MCF 10A (cell line): Measurements from ENCODE around the gene URGCP. TPM values are rescaled to one million over a fixed set of nuclear protein-coding genes. Genes with fewer than 3 reads are reported as not detected.

Experiments used
- BruUV-seq: library from RNA; stranded (reverse); fragments of 400-500 nt; replicated peaks from 2 replicates; lab custom pipeline; 2021; lab: Mats Ljungman, UMichigan
- CTCF ChIA-PET: fragments of 300-600 bp; sonication (Branson Sonifier 250); formaldehyde crosslinking; extraction: SDS; loops from one replicate; lab custom pipeline; 2021; ENCODE audit warnings: antibody characterized with exemption, inconsistent platforms; lab: Yijun Ruan, JAX
- POLR2A ChIA-PET: fragments of 300-600, 350-650 bp; sonication (Branson Sonifier 250); formaldehyde crosslinking; extraction: SDS; loops from one replicate; lab custom pipeline; 2020; ENCODE audit warnings: antibody characterized with exemption, inconsistent platforms; lab: Yijun Ruan, JAX
- DNase-seq: peaks from one replicate; pipeline ENCODE4 v3.0.0-alpha.2; 2018; ENCODE audit not compliant: unreplicated experiment
- H3K27ac Mint-ChIP-seq: one replicate; pipeline ENCODE4 v1.8.0; 2022; ENCODE audit warnings: mild to moderate bottlenecking, low read depth, mixed read lengths; ENCODE audit not compliant: unreplicated experiment
- H3K27me3 Mint-ChIP-seq: one replicate; pipeline ENCODE4 v1.8.0; 2022; ENCODE audit warnings: mixed read lengths; ENCODE audit not compliant: insufficient read depth, unreplicated experiment
- H3K36me3 Mint-ChIP-seq: one replicate; pipeline ENCODE4 v1.8.0; 2022; ENCODE audit warnings: mild to moderate bottlenecking, moderate library complexity, mixed read lengths; ENCODE audit not compliant: insufficient read depth, unreplicated experiment
- H3K4me1 Mint-ChIP-seq: one replicate; pipeline ENCODE4 v1.8.0; 2022; ENCODE audit warnings: mixed read lengths; ENCODE audit not compliant: insufficient read depth, unreplicated experiment
- H3K4me3 Mint-ChIP-seq: one replicate; pipeline ENCODE4 v1.8.0; 2022; ENCODE audit warnings: mild to moderate bottlenecking, moderate library complexity, mixed read lengths; ENCODE audit not compliant: unreplicated experiment
- H3K9me3 Mint-ChIP-seq: one replicate; pipeline ENCODE4 v1.8.0; 2022; ENCODE audit warnings: mixed read lengths; ENCODE audit not compliant: unreplicated experiment
- intact Hi-C: fragments of 100-400 bp; cut with micrococcal nuclease; formaldehyde crosslinking; loops from 2 replicates; pipeline ENCODE4 v1.14.1; 2022
- total RNA-seq: library from RNA; stranded (reverse); gene quantifications from 2 replicates; pipeline ENCODE4 v1.2.3, GENCODE V29; 2022
- TF ChIP-seq, protein P1 (sequence below): fragments of 200-600 bp; IDR thresholded peaks from one replicate; pipeline ENCODE4 v1.8.0; 2022; ENCODE audit warnings: antibody characterized with exemption, mild to moderate bottlenecking; ENCODE audit not compliant: unreplicated experiment

The URGCP gene
- total RNA-seq, 1 experiment from 2014 or later, result 37.2 TPM

DNA sequence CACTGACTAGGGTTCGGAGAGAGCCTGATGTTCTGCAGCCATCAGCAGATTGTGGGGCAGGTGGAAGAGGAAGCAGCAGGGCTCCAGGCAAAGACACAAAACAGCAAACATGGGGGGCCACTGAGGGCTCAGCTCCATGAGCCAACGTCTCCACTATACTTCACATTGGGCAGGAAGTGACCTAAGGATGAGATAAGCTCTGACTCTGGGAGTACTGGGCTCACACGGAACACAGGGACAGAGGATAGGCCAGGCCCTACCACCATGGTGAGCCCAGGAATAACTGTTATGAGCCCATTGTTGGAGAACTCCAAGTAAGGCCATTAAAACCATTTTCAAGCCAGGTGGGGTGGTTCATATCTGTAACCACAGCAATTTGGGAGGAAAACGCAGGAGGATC is 22.2 kb downstream of the URGCP start:
- Mint-ChIP-seq H3K27ac (peak overlapping the region; percentile 41), H3K9me3 (no peaks in the 10 kb centered on the region), H3K4me1 (peaks cover 14% of the 10 kb centered on the region), H3K36me3 (peaks cover 67% of the 10 kb centered on the region), H3K4me3 (no peak overlapping the region), H3K27me3 (no peaks in the 10 kb centered on the region)
- BruUV-seq, result no TSS peak
- intact Hi-C loops, result no loop called here
- CTCF ChIA-PET, result interaction anchor here (0.6 to 1.2 kb wide), 3 partner anchors 9 to 71 kb away, joined by 3 to 4 read pairs (median 3); no protein-coding TSS in a partner anchor
- no peak for DNase-seq
- POLR2A ChIA-PET, result interaction anchor here (0.8 kb wide), 1 partner anchor 9 kb away, joined by 3 read pairs; no protein-coding TSS in a partner anchor
- TF ChIP-seq, protein P1, sequence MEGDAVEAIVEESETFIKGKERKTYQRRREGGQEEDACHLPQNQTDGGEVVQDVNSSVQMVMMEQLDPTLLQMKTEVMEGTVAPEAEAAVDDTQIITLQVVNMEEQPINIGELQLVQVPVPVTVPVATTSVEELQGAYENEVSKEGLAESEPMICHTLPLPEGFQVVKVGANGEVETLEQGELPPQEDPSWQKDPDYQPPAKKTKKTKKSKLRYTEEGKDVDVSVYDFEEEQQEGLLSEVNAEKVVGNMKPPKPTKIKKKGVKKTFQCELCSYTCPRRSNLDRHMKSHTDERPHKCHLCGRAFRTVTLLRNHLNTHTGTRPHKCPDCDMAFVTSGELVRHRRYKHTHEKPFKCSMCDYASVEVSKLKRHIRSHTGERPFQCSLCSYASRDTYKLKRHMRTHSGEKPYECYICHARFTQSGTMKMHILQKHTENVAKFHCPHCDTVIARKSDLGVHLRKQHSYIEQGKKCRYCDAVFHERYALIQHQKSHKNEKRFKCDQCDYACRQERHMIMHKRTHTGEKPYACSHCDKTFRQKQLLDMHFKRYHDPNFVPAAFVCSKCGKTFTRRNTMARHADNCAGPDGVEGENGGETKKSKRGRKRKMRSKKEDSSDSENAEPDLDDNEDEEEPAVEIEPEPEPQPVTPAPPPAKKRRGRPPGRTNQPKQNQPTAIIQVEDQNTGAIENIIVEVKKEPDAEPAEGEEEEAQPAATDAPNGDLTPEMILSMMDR, result no peak

DNA sequence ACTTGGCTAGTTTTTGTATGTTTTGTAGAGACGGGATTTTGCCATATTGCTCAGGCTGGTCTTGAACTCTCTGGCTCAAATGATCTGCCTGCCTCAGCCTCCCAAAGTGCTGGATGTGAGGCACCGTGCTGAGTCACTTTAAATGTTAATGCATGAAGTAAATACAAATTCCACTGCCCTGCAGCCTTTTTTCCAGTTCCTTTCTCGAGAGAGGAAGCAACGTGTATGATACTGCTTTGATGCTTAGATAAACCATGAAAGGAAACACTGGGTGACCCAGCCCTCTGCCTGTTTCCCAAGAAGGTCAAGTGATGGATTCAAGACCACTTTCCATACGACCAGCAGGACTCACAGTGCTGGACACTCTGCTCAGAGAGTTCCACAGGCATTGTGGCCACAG is 25.8 kb downstream of the URGCP start:
- H3K4me3 Mint-ChIP-seq, result no peak overlapping the region
- H3K9me3 Mint-ChIP-seq, result no peaks in the 10 kb centered on the region
- no peak for DNase-seq
- TF ChIP-seq, protein P1, result no peak
- H3K27ac Mint-ChIP-seq, result no peak overlapping the region
- POLR2A ChIA-PET, result interaction anchor here (0.6 to 1.3 kb wide), 2 partner anchors 12 to 798 kb away, joined by 3 to 5 read pairs; partner anchors contain the start of gene MRPS24
- CTCF ChIA-PET, result no interaction called here
- no peaks in the 10 kb centered on the region for H3K27me3 Mint-ChIP-seq
- peaks cover 7% of the 10 kb centered on the region for H3K4me1 Mint-ChIP-seq
- H3K36me3 Mint-ChIP-seq, result peaks cover 90% of the 10 kb centered on the region
- intact Hi-C loops, result no loop called here
- no TSS peak for BruUV-seq

DNA sequence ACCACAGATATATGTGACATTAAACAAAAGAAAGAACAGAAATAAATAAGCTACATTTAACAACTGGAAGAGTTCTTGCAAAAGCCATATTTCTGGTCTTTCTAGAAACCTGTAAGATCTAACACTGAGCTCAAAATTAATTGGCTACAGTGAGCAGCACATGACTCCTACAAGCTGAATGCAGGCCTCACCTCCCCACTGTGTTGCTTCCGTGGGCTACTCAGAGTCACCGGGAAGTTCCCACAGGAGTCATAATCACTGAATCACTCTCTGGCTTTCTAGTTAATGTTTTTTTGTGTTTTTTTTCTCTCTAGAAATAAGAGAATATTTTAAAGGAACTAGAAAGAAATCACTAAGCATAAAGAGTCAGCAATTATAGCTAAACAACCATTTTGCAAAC is 26.9 kb downstream of the URGCP start:
- Mint-ChIP-seq H3K4me1 (peaks cover 12% of the 10 kb centered on the region), H3K27me3 (no peaks in the 10 kb centered on the region), H3K27ac (no peak overlapping the region), H3K9me3 (no peaks in the 10 kb centered on the region), H3K4me3 (no peak overlapping the region), H3K36me3 (peaks cover 85% of the 10 kb centered on the region)
- DNase-seq, result no peak
- TF ChIP-seq, protein P1, result no peak
- intact Hi-C loops, result no loop called here
- BruUV-seq, result no TSS peak
- POLR2A ChIA-PET, result interaction anchor here (1.5 kb wide), 1 partner anchor 10 kb away, joined by 5 read pairs; the partner anchor contains the start of gene MRPS24
- CTCF ChIA-PET, result interaction anchor here (0.9 kb wide), 1 partner anchor 42 kb away, joined by 3 read pairs; no protein-coding TSS in a partner anchor

DNA sequence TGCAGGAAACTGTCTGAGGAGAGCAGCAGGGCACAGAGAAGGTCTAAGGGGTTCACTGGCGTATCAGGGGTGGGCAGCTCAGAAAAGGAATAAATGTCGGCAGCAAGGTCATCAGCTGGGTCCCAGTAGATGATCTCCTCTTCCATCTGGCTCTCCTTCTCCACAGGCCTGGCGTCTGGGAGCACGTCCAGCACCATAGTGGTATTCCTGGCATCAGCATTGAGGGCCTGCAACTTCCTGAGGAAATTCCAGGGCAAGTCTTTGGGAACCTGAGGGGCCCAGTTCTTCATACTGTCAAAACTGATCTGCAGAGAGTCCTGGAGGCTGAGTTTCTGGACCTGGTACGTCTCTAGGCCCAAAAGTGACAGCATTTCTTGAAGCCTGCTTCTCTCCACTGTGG is 27.5 kb downstream of the URGCP start:
- H3K27ac Mint-ChIP-seq, result no peak overlapping the region
- no peak overlapping the region for H3K4me3 Mint-ChIP-seq
- intact Hi-C loops, result no loop called here
- no peaks in the 10 kb centered on the region for H3K27me3 Mint-ChIP-seq
- POLR2A ChIA-PET, result interaction anchor here (1.4 to 1.5 kb wide), 2 partner anchors 9 to 26 kb away, joined by 5 read pairs; partner anchors contain the start of gene MRPS24
- CTCF ChIA-PET, result interaction anchor here (1.2 to 2.0 kb wide), 2 partner anchors 25 to 76 kb away, joined by 4 to 7 read pairs; no protein-coding TSS in a partner anchor
- peaks cover 15% of the 10 kb centered on the region for H3K4me1 Mint-ChIP-seq
- TF ChIP-seq, protein P1, result no peak
- peaks cover 79% of the 10 kb centered on the region for H3K36me3 Mint-ChIP-seq
- no peak for DNase-seq
- no TSS peak for BruUV-seq
- H3K9me3 Mint-ChIP-seq, result no peaks in the 10 kb centered on the region
